GM23338 (cell line): ENCODE data around the gene MAPK12. TPM values are rescaled to one million over a fixed set of nuclear protein-coding genes. Genes with fewer than 3 reads are reported as not detected.

Experiments used
- ATAC-seq: fragments of 200-7000 bp; cut with Tn5 transposase; 3 replicates; pipeline ENCODE4 v1.9.1; 2020
- DNase-seq: peaks from one replicate; pipeline ENCODE4 v3.0.0-alpha.2; 2015; ENCODE audit warnings: low spot score
- H2AFZ ChIP-seq: fragments of 200-600 bp; sonication (generic); 2 replicates; pipeline ENCODE4 v1.8.0; 2016; ENCODE audit warnings: antibody characterized with exemption, mild to moderate bottlenecking, moderate library complexity
- H3F3A ChIP-seq: fragments of 200-600 bp; sonication (generic); replicated peaks from 2 replicates; pipeline ENCODE4 v1.8.0; 2017; ENCODE audit warnings: antibody characterized with exemption, mixed run types, low read depth
- H3K27ac ChIP-seq: fragments of 200-600 bp; sonication (generic); 2 replicates; pipeline ENCODE4 v1.6.1; 2016; ENCODE audit warnings: low read depth
- H3K27me3 ChIP-seq: fragments of 200-600 bp; sonication (generic); 2 replicates; pipeline ENCODE4 v1.8.0; 2016; ENCODE audit warnings: mild to moderate bottlenecking, mixed run types, moderate library complexity; ENCODE audit not compliant: insufficient read depth
- H3K36me3 ChIP-seq: fragments of 200-600 bp; sonication (generic); 2 replicates; pipeline ENCODE4 v1.8.0; 2016; ENCODE audit warnings: mild to moderate bottlenecking; ENCODE audit not compliant: insufficient read depth
- H3K4me1 ChIP-seq: fragments of 200-600 bp; sonication (generic); 2 replicates; pipeline ENCODE4 v1.8.0; 2016; ENCODE audit warnings: mild to moderate bottlenecking, moderate library complexity; ENCODE audit not compliant: insufficient read depth
- H3K4me2 ChIP-seq: fragments of 200-600 bp; sonication (generic); 2 replicates; pipeline ENCODE4 v1.7.1; 2017; ENCODE audit warnings: mixed run types
- H3K4me3 ChIP-seq: fragments of 200-600 bp; sonication (generic); 2 replicates; pipeline ENCODE4 v1.6.1; 2016; ENCODE audit warnings: mixed run types
- H3K79me2 ChIP-seq: fragments of 200-600 bp; sonication (generic); replicated peaks from 2 replicates; pipeline ENCODE4 v1.8.0; 2017; ENCODE audit warnings: mild to moderate bottlenecking; ENCODE audit not compliant: insufficient read depth
- H3K9me2 ChIP-seq: fragments of 200-600 bp; sonication (generic); 2 replicates; pipeline ENCODE4 v1.8.0; 2017; ENCODE audit not compliant: insufficient read depth
- H4K20me1 ChIP-seq: fragments of 200-600 bp; sonication (generic); replicated peaks from 2 replicates; pipeline ENCODE4 v1.8.0; 2017; ENCODE audit warnings: mild to moderate bottlenecking; ENCODE audit not compliant: insufficient read depth
- H3K27ac Mint-ChIP-seq: 2 replicates; pipeline ENCODE4 v1.8.0; 2020; ENCODE audit warnings: inconsistent platforms, mild to moderate bottlenecking, moderate library complexity, mixed read lengths
- H3K27me3 Mint-ChIP-seq: 3 replicates; pipeline ENCODE4 v1.8.0; 2022; ENCODE audit warnings: low read depth, mild to moderate bottlenecking, moderate library complexity, mixed read lengths, inconsistent platforms; ENCODE audit not compliant: insufficient read depth, poor library complexity
- H3K36me3 Mint-ChIP-seq: 3 replicates; pipeline ENCODE4 v1.8.0; 2021; ENCODE audit warnings: low read depth, mild to moderate bottlenecking, inconsistent platforms, moderate library complexity, mixed read lengths
- H3K4me1 Mint-ChIP-seq: 3 replicates; pipeline ENCODE4 v1.8.0; 2020; ENCODE audit warnings: mild to moderate bottlenecking, inconsistent platforms, mixed read lengths
- H3K4me3 Mint-ChIP-seq: 3 replicates; pipeline ENCODE4 v1.8.0; 2021; ENCODE audit warnings: moderate library complexity, mild to moderate bottlenecking, inconsistent platforms, mixed read lengths
- H3K9me3 Mint-ChIP-seq: 3 replicates; pipeline ENCODE4 v1.8.0; 2020; ENCODE audit warnings: moderate library complexity, mild to moderate bottlenecking, inconsistent platforms, mixed read lengths
- EZH2 ChIP-seq: fragments of 200-600 bp; sonication (generic); IDR thresholded peaks from one replicate; pipeline ENCODE4 v1.8.0; 2017; ENCODE audit warnings: antibody characterized with exemption, mild to moderate bottlenecking, low read depth; ENCODE audit not compliant: unreplicated experiment
- POLR2AphosphoS5 ChIP-seq: IDR thresholded peaks from 2 replicates; pipeline ENCODE4 v1.6.1; 2016; ENCODE audit warnings: antibody characterized with exemption, low read depth
- REST ChIP-seq: IDR thresholded peaks from one replicate; pipeline ENCODE4 v1.6.1; 2018; ENCODE audit warnings: antibody characterized with exemption; ENCODE audit not compliant: unreplicated experiment
- STAT1 ChIP-seq: IDR thresholded peaks from one replicate; pipeline ENCODE4 v1.6.1; 2016; ENCODE audit warnings: antibody characterized with exemption; ENCODE audit not compliant: unreplicated experiment
- ZNF331 ChIP-seq: fragments of 250-450 bp; sonication (Bioruptor Pico); IDR thresholded peaks from 2 replicates; pipeline ENCODE4 v1.5.0; 2020; ENCODE audit warnings: low read depth, mild to moderate bottlenecking, moderate library complexity
- ZNF462 ChIP-seq: fragments of 250-450 bp; sonication (Bioruptor Pico); IDR thresholded peaks from 2 replicates; pipeline ENCODE4 v1.5.0; 2020; ENCODE audit warnings: mild to moderate bottlenecking, moderate library complexity
- polyA plus RNA-seq: library from polyadenylated mRNA; unstranded; fragments of >200 nt; fragmentation: Nextera tagmentation; extraction: Ambion mirVana; gene quantifications from 2 replicates; pipeline ENCODE4 v1.2.1, GENCODE V29; 2016
- total RNA-seq: library from RNA; depleted of rRNA; stranded (reverse); fragments of >200 nt; shearing (Covaris generic); gene quantifications from 2 replicates; pipeline ENCODE4 v1.2.3, GENCODE V29; 2014

MAPK12 gene
- total and polyA plus RNA-seq, 2 experiments from 2014 or later: 10.4 to 26.1 TPM

GRCh38 chr22:50284479-50284878 is 23.0 kb upstream of the MAPK12 start:
- Histone ChIP-seq H4K20me1 (no peaks in the 10 kb centered on the region), H3K27me3 (no peaks in the 10 kb centered on the region), H3K36me3 (no peaks in the 10 kb centered on the region), H2AFZ (no peak overlapping the region), H3K27ac (no peak overlapping the region), H3F3A (no peaks in the 10 kb centered on the region), H3K9me2 (no peaks in the 10 kb centered on the region), H3K79me2 (no peaks in the 10 kb centered on the region), H3K4me1 (no peaks in the 10 kb centered on the region), H3K4me3 (no peak overlapping the region), H3K4me2 (no peak overlapping the region)
- H3K27ac Mint-ChIP-seq: no peak overlapping the region
- H3K9me3 Mint-ChIP-seq: no peaks in the 10 kb centered on the region
- H3K4me1 Mint-ChIP-seq: no peaks in the 10 kb centered on the region
- DNase-seq: no peak
- TF ChIP-seq POLR2AphosphoS5 (no peak), STAT1 (no peak), ZNF462 (CRISPR knock-in tag) (no peak), EZH2 (no peak), ZNF331 (CRISPR knock-in tag) (no peak), REST (peak; percentile 13)
- no peak overlapping the region for H3K4me3 Mint-ChIP-seq
- ATAC-seq: no peak
- H3K27me3 Mint-ChIP-seq: peaks cover 5% of the 10 kb centered on the region
- peaks cover 32% of the 10 kb centered on the region for H3K36me3 Mint-ChIP-seq
